HepG2 (cell line): ENCODE data around the gene CDC37L1. TPM values are rescaled to one million over a fixed set of nuclear protein-coding genes. Genes with fewer than 3 reads are reported as not detected.
A peak's percentile ranks its signal among the peaks of the same experiment; 100 is the strongest.

Experiments
- AHR ChIP-seq: IDR thresholded peaks from 2 replicates; pipeline ENCODE4 v1.6.1; 2018; ENCODE audit warnings: missing genetic modification reagents, missing compliant biosample characterization
- ATAD3A ChIP-seq: sonication (generic); formaldehyde crosslinking; IDR thresholded peaks from 2 replicates; pipeline ENCODE4 v1.4.0; 2020; ENCODE audit warnings: missing genetic modification reagents
- CBX1 ChIP-seq: IDR thresholded peaks from one replicate; pipeline ENCODE4 v1.6.1; 2016; ENCODE audit warnings: antibody characterized with exemption, low read depth
- DR1 ChIP-seq: sonication (generic); formaldehyde crosslinking; IDR thresholded peaks from 2 replicates; pipeline ENCODE4 v1.8.0; 2021; ENCODE audit warnings: mild to moderate bottlenecking, missing genetic modification reagents, inconsistent platforms
- KLF6 ChIP-seq: IDR thresholded peaks from 2 replicates; pipeline ENCODE4 v1.8.0; 2016; ENCODE audit warnings: missing biosample characterization, missing genetic modification reagents
- MBD4 ChIP-seq: IDR thresholded peaks from 2 replicates; pipeline ENCODE4 v1.6.1; 2012; ENCODE audit warnings: low read length, inconsistent platforms, borderline replicate concordance
- NCOA1 ChIP-seq: sonication (generic); formaldehyde crosslinking; IDR thresholded peaks from 2 replicates; pipeline ENCODE4 v1.9.0; 2021; ENCODE audit warnings: missing genetic modification reagents
- PATZ1 ChIP-seq: sonication (generic); formaldehyde crosslinking; IDR thresholded peaks from 2 replicates; pipeline ENCODE4 v1.4.0; 2020; ENCODE audit warnings: missing genetic modification reagents
- POLR2AphosphoS5 ChIP-seq: IDR thresholded peaks from 2 replicates; pipeline ENCODE4 v1.6.1; 2012; ENCODE audit warnings: low read depth, low read length
- RELA ChIP-seq: sonication (generic); formaldehyde crosslinking; IDR thresholded peaks from 2 replicates; pipeline ENCODE4 v1.4.0; 2020; ENCODE audit warnings: missing genetic modification reagents
- SAP130 ChIP-seq: IDR thresholded peaks from 2 replicates; pipeline ENCODE4 v1.6.1; 2016; ENCODE audit warnings: low read depth
- SMAD3 ChIP-seq: sonication (generic); formaldehyde crosslinking; IDR thresholded peaks from 2 replicates; pipeline ENCODE4 v1.4.0; 2020; ENCODE audit warnings: missing genetic modification reagents
- SNRNP70 ChIP-seq: fragments of 200-400 bp; formaldehyde crosslinking; IDR thresholded peaks from 2 replicates; pipeline ENCODE4 v1.6.1; 2017; ENCODE audit warnings: mild to moderate bottlenecking, low read depth, low read length, moderate library complexity
- TCF12 ChIP-seq, 2 experiments: fragments of 450-650 bp in 1 of 2; sonication (generic) in 1 of 2; formaldehyde crosslinking in 1 of 2; IDR thresholded peaks; 2 replicates each; pipeline versions ENCODE4 v1.6.1 to v1.8.0; 2017 to 2022; ENCODE audit warnings: antibody characterized with exemption in 1 of 2, mild to moderate bottlenecking in 1 of 2, missing genetic modification reagents in 1 of 2, moderate library complexity in 1 of 2
- WIZ ChIP-seq: sonication (generic); formaldehyde crosslinking; IDR thresholded peaks from 2 replicates; pipeline ENCODE4 v1.5.1; 2020; ENCODE audit warnings: mild to moderate bottlenecking, missing genetic modification reagents
- XBP1 ChIP-seq: sonication (generic); formaldehyde crosslinking; IDR thresholded peaks from 2 replicates; pipeline ENCODE4 v1.5.0; 2020; ENCODE audit warnings: missing genetic modification reagents
- ZBTB21 ChIP-seq: sonication (generic); formaldehyde crosslinking; IDR thresholded peaks from 2 replicates; pipeline ENCODE4 v1.4.0; 2020; ENCODE audit warnings: missing genetic modification reagents
- ZFP41 ChIP-seq: sonication (generic); formaldehyde crosslinking; IDR thresholded peaks from 2 replicates; pipeline ENCODE4 v1.4.0; 2020; ENCODE audit warnings: mild to moderate bottlenecking, missing genetic modification reagents, borderline replicate concordance
- ZFP91 ChIP-seq: sonication (generic); formaldehyde crosslinking; IDR thresholded peaks from 2 replicates; pipeline ENCODE4 v1.9.0; 2022; ENCODE audit warnings: missing genetic modification reagents, mild to moderate bottlenecking, borderline replicate concordance
- ZNF280B ChIP-seq: sonication (generic); formaldehyde crosslinking; IDR thresholded peaks from 2 replicates; pipeline ENCODE4 v1.5.0; 2020; ENCODE audit warnings: missing genetic modification reagents, mild to moderate bottlenecking, borderline replicate concordance
- ZNF629 ChIP-seq: sonication (generic); formaldehyde crosslinking; conservative IDR thresholded peaks from 2 replicates; pipeline ENCODE4 v1.5.0; 2020; ENCODE audit warnings: missing genetic modification reagents
- ZNF710 ChIP-seq: sonication (generic); formaldehyde crosslinking; IDR thresholded peaks from 2 replicates; pipeline ENCODE4 v1.5.0; 2020; ENCODE audit warnings: mild to moderate bottlenecking, missing genetic modification reagents, borderline replicate concordance
- ZNF883 ChIP-seq: sonication (generic); formaldehyde crosslinking; IDR thresholded peaks from 2 replicates; pipeline ENCODE4 v1.5.1; 2020; ENCODE audit warnings: mild to moderate bottlenecking, missing genetic modification reagents; ENCODE audit errors: not compliant biosample characterization
- polyA plus RNA-seq, 8 experiments: library from polyadenylated mRNA; depleted of rRNA in 3 of 8; stranded (reverse) in 7 of 8; unstranded in 1 of 8; fragments of >200 nt; fragmentation: Illumina TruSeq in 4 of 8; extraction: Trizol in 4 of 8; gene quantifications; 2 replicates each; pipeline versions ENCODE4 v1.2.1 to v1.2.3, GENCODE V29; 2011 to 2016; ENCODE audit warnings: low read depth in 4 of 8, missing spikeins in 1 of 8, mixed read lengths in 1 of 8; ENCODE audit not compliant: insufficient read depth in 1 of 8
- total RNA-seq, 5 experiments: library from RNA; depleted of rRNA; stranded (reverse); fragments of >200 nt; fragmentation: Illumina TruSeq; extraction: Trizol; gene quantifications; 2 replicates each; pipeline ENCODE4 v1.2.3, GENCODE V29; 2016; ENCODE audit warnings: low read depth in 1 of 5

Gene CDC37L1
- total and polyA plus RNA-seq, 2 of the 13 experiments (the other 11 are each of a cell fraction or from before 2014, with no cell fraction given) = 5.5 to 17.0 TPM

GRCh38 chr9:4666042-4666699 is 13.2 kb upstream of the CDC37L1 start, which contains the start of gene SPATA6L (continued):
- TF ChIP-seq ZFP91 (CRISPR knock-in tag) (peak; percentile 59), ZNF710 (CRISPR knock-in tag) (peak; percentile 54; the same call in 1 of the 2 replicates), RELA (CRISPR knock-in tag) (no peak), AHR (CRISPR knock-in tag) (no peak), ZNF629 (CRISPR knock-in tag) (no peak), SNRNP70 (no peak), SAP130 (CRISPR knock-in tag) (peak; percentile 80), XBP1 (CRISPR knock-in tag) (no peak), MBD4 (no peak), ZBTB21 (CRISPR knock-in tag) (no peak), DR1 (no peak), POLR2AphosphoS5 (no peak), ZFP41 (no peak), WIZ (CRISPR knock-in tag) (no peak), CBX1 (no peak), KLF6 (CRISPR knock-in tag) (no peak), ZNF280B (no peak), NCOA1 (CRISPR knock-in tag) (no peak), TCF12 (IDR thresholded peaks at IDR 0.05) (no peak), TCF12 (CRISPR knock-in tag; IDR thresholded peaks at IDR 0.05) (no peak), PATZ1 (CRISPR knock-in tag) (peak; percentile 57; the same call in 1 of the 2 replicates), ATAD3A (no peak), ZNF883 (CRISPR knock-in tag) (peak; percentile 40), SMAD3 (CRISPR knock-in tag) (no peak)
